ENCODE results near the gene PLSCR3.

PLSCR3 gene

DNA sequence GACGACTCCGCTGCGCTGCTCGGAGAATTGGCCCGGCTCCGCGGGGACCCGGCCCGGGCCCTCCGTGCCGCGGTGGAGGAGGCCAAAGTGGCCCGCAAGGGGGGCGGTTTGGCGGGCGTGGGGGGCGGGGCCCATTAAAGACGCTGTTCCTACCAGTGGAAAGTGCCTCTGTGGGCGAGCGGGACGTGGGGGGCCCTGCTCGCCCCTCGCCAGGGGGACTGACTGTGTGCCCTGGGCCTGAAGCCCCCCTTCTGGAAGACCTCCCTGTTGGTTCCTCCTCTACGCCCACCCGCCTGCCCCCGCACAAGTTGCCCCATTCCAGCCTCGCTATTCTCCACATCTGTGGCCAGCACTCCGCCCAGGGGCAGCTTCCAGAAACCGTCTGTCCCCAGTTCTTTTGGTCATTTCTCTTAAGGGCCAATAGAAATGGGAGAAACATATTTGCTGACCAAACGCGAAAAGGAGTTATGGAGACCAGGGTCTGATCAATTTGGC, 43.1 kb upstream of the PLSCR3 start:
- H3K27ac ChIP-seq (ENCODE audit: low read length) = no peak overlapping the region
- H3K4me1 ChIP-seq (ENCODE audit: control insufficient read depth in 1 of 2, insufficient read depth in 2 of 2, low read length in 2 of 2) = peaks cover 8 to 51% of the 10 kb centered on the region in 2 donors
- no peaks in the 10 kb centered on the region for H3K36me3 ChIP-seq (ENCODE audit: control insufficient read depth in 1 of 2, insufficient read depth in 2 of 2, low read length in 2 of 2)
- peaks cover 38% of the 10 kb centered on the region for H3K27me3 ChIP-seq (ENCODE audit: low read depth, low read length)
- H3K9me3 ChIP-seq (ENCODE audit: control insufficient read depth in 1 of 2, low read length in 2 of 2) = no peaks in the 10 kb centered on the region
- peak overlapping the region; percentile 37 to 61 for H3K4me3 ChIP-seq (ENCODE audit: low read depth in 1 of 2, low read length in 2 of 2)

GRCh38 chr17:7436556-7437368, 42.4 kb upstream of the PLSCR3 start:
- Histone ChIP-seq H3K36me3 (ENCODE audit: control insufficient read depth in 1 of 2, insufficient read depth in 2 of 2, low read length in 2 of 2) (no peaks in the 10 kb centered on the region), H3K4me1 (ENCODE audit: control insufficient read depth in 1 of 2, insufficient read depth in 2 of 2, low read length in 2 of 2) (peaks cover 8 to 51% of the 10 kb centered on the region in 2 donors), H3K9me3 (ENCODE audit: control insufficient read depth in 1 of 2, low read length in 2 of 2) (no peaks in the 10 kb centered on the region), H3K27ac (ENCODE audit: low read length) (peak overlapping the region; percentile 72), H3K4me3 (ENCODE audit: low read depth in 1 of 2, low read length in 2 of 2) (peak overlapping the region; percentile 61 to 79), H3K27me3 (ENCODE audit: low read depth, low read length) (peaks cover 38% of the 10 kb centered on the region)

DNA sequence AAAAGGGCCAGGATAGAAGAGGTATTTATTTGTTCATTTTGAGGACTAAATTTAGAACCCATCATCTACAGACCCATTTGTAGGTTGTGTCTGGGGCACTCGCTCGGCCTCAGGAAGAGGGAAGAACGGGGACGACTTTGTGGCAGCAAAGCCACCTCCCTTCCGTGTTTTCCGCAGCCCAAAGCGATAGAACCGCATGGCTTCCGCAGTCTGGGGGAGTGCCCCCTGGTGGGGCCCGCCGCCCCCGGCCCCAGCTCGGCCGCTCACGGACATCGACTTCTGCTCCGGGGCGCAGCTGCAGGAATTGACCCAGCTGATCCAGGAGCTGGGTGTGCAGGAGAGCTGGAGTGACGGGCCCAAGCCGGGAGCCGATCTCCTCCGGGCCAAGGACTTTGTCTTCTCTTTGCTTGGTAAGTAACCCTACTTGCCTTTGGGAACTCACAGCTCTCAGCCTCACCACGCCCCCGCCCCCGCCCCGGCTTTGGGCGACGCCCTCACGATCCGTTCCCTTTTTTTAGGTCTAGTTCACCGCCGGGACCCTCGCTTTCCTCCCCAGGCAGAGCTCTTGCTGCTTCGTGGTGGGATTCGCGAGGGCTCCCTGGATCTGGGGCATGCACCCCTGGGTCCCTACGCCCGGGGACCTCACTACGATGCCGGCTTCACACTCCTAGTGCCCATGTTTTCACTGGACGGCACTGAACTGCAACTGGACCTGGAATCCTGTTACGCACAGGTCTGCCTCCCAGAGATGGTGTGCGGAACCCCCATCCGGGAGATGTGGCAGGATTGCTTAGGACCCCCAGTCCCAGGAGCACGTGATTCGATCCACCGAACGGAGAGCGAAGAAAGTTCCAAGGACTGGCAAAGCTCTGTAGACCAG, 41.6 kb upstream of the PLSCR3 start:
- Histone ChIP-seq H3K27me3 (ENCODE audit: low read depth, low read length) (peaks cover 32% of the 10 kb centered on the region), H3K27ac (ENCODE audit: low read length) (peak overlapping the region; percentile 72), H3K4me1 (ENCODE audit: control insufficient read depth in 1 of 2, insufficient read depth in 2 of 2, low read length in 2 of 2) (peaks cover 8 to 51% of the 10 kb centered on the region in 2 donors), H3K4me3 (ENCODE audit: low read depth in 1 of 2, low read length in 2 of 2) (peak overlapping the region; percentile 61 to 79), H3K9me3 (ENCODE audit: control insufficient read depth in 1 of 2, low read length in 2 of 2) (no peaks in the 10 kb centered on the region), H3K36me3 (ENCODE audit: control insufficient read depth in 1 of 2, insufficient read depth in 2 of 2, low read length in 2 of 2) (no peaks in the 10 kb centered on the region)

DNA sequence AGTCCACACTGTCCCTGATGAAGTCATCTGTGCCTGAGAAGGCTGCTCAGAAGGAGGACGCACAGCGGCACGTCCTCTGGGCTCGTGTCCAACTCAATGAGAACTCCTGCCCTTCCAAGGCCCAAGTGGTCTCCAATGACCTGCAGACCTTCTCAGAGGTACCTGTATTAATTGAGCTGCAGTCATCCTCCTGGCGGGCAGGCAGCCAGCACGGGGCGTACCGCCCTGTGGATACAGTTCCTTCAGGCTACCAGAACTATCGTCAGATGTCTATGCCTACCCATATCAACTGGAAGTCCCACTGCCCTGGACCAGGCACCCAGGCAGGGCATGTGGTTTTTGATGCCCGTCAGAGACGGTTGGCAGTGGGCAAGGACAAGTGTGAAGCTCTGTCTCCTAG, 38.0 kb upstream of the PLSCR3 start:
- Histone ChIP-seq H3K27ac (ENCODE audit: low read length) (no peak overlapping the region), H3K36me3 (ENCODE audit: control insufficient read depth in 1 of 2, insufficient read depth in 2 of 2, low read length in 2 of 2) (no peaks in the 10 kb centered on the region), H3K27me3 (ENCODE audit: low read depth, low read length) (peaks cover 5% of the 10 kb centered on the region), H3K9me3 (ENCODE audit: control insufficient read depth in 1 of 2, low read length in 2 of 2) (no peaks in the 10 kb centered on the region), H3K4me1 (ENCODE audit: control insufficient read depth in 1 of 2, insufficient read depth in 2 of 2, low read length in 2 of 2) (peaks cover 4 to 23% of the 10 kb centered on the region in 2 donors), H3K4me3 (ENCODE audit: low read depth in 1 of 2, low read length in 2 of 2) (no peak overlapping the region)

DNA sequence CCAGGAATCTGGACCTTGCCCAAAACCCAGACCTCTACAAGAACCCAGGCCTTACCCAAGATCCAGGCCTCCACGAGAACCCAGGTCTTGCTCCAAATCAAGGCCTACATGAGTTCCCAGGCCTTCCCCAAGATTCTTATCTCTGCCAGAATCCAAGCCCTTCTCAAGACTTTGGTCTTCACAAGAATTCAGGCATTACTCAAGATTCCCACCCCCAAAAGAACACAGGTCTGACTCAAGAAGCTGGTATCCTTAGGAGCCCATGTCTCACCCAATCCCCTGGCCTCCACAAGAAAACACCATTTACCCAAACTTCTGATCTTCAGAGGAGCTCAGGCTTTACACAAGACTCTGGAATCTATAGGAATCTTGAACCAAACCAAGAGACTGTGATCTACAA, 36.9 kb upstream of the PLSCR3 start:
- Histone ChIP-seq H3K9me3 (ENCODE audit: control insufficient read depth in 1 of 2, low read length in 2 of 2) (no peaks in the 10 kb centered on the region), H3K27me3 (ENCODE audit: low read depth, low read length) (peaks cover 5% of the 10 kb centered on the region), H3K27ac (ENCODE audit: low read length) (no peak overlapping the region), H3K4me3 (ENCODE audit: low read depth in 1 of 2, low read length in 2 of 2) (no peak overlapping the region), H3K36me3 (ENCODE audit: control insufficient read depth in 1 of 2, insufficient read depth in 2 of 2, low read length in 2 of 2) (no peaks in the 10 kb centered on the region), H3K4me1 (ENCODE audit: control insufficient read depth in 1 of 2, insufficient read depth in 2 of 2, low read length in 2 of 2) (peaks cover 4 to 13% of the 10 kb centered on the region in 2 donors)

DNA sequence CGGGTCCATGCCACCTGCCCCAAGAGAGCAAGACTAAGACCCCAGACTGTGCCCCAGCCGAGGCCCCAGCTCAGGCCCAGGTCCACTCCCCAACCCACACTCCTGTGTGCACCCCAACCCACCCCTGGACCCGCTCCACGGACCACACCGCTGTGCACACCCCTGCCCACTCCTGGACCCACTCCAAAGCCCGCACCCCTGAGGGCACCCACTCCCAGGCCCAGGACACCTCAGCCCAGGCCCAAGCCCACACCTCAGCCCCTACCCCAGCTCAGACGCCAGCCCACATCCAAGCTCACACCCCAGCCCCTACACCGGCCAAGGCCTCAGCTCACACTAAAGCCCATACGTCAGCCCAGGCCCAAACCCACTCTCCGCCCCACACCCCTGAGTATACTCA, 35.4 kb upstream of the PLSCR3 start:
- Histone ChIP-seq H3K36me3 (ENCODE audit: control insufficient read depth in 1 of 2, insufficient read depth in 2 of 2, low read length in 2 of 2) (no peaks in the 10 kb centered on the region), H3K4me3 (ENCODE audit: low read depth in 1 of 2, low read length in 2 of 2) (no peak overlapping the region), H3K27me3 (ENCODE audit: low read depth, low read length) (no peaks in the 10 kb centered on the region), H3K27ac (ENCODE audit: low read length) (no peak overlapping the region), H3K9me3 (ENCODE audit: control insufficient read depth in 1 of 2, low read length in 2 of 2) (no peaks in the 10 kb centered on the region), H3K4me1 (ENCODE audit: control insufficient read depth in 1 of 2, insufficient read depth in 2 of 2, low read length in 2 of 2) (no peaks in the 10 kb centered on the region)

- Histone ChIP-seq H3K36me3 (ENCODE audit: control insufficient read depth in 1 of 2, insufficient read depth in 2 of 2, low read length in 2 of 2) (no peaks in the 10 kb centered on the region), H3K9me3 (ENCODE audit: control insufficient read depth in 1 of 2, low read length in 2 of 2) (no peaks in the 10 kb centered on the region), H3K4me1 (ENCODE audit: control insufficient read depth in 1 of 2, insufficient read depth in 2 of 2, low read length in 2 of 2) (no peaks in the 10 kb centered on the region), H3K4me3 (ENCODE audit: low read depth in 1 of 2, low read length in 2 of 2) (no peak within 1 kb of the TSS), H3K27me3 (ENCODE audit: low read depth, low read length) (no peaks in the 10 kb centered on the region), H3K27ac (ENCODE audit: low read length) (no peak within 1 kb of the TSS)
These were observed 34.2 kb upstream of the PLSCR3 start, which contains the start of gene SPEM3 for GRCh38 chr17:7428557-7428956. Gene SPEM3, plus strand, starts transcription at chr17:7428857. Its CDS starts 46 bp downstream, at chr17:7428903.

- Histone ChIP-seq H3K36me3 (ENCODE audit: control insufficient read depth in 1 of 2, insufficient read depth in 2 of 2, low read length in 2 of 2) (no peaks in the 10 kb centered on the region), H3K4me3 (ENCODE audit: low read depth in 1 of 2, low read length in 2 of 2) (no peak overlapping the region), H3K27me3 (ENCODE audit: low read depth, low read length) (no peaks in the 10 kb centered on the region), H3K27ac (ENCODE audit: low read length) (no peak overlapping the region), H3K4me1 (ENCODE audit: control insufficient read depth in 1 of 2, insufficient read depth in 2 of 2, low read length in 2 of 2) (no peaks in the 10 kb centered on the region), H3K9me3 (ENCODE audit: control insufficient read depth in 1 of 2, low read length in 2 of 2) (no peaks in the 10 kb centered on the region)
These were observed 33.2 kb upstream of the PLSCR3 start for GRCh38 chr17:7427549-7427948.

- no peaks in the 10 kb centered on the region for H3K27me3 ChIP-seq (ENCODE audit: low read depth, low read length)
- H3K27ac ChIP-seq (ENCODE audit: low read length) = no peak overlapping the region
- H3K4me1 ChIP-seq (ENCODE audit: control insufficient read depth in 1 of 2, insufficient read depth in 2 of 2, low read length in 2 of 2) = no peaks in the 10 kb centered on the region
- H3K36me3 ChIP-seq (ENCODE audit: control insufficient read depth in 1 of 2, insufficient read depth in 2 of 2, low read length in 2 of 2) = no peaks in the 10 kb centered on the region
- no peaks in the 10 kb centered on the region for H3K9me3 ChIP-seq (ENCODE audit: control insufficient read depth in 1 of 2, low read length in 2 of 2)
- no peak overlapping the region for H3K4me3 ChIP-seq (ENCODE audit: low read depth in 1 of 2, low read length in 2 of 2)
These were observed 32.7 kb upstream of the PLSCR3 start for GRCh38 chr17:7426896-7427489.

- Histone ChIP-seq H3K36me3 (ENCODE audit: control insufficient read depth in 1 of 2, insufficient read depth in 2 of 2, low read length in 2 of 2) (no peaks in the 10 kb centered on the region), H3K9me3 (ENCODE audit: control insufficient read depth in 1 of 2, low read length in 2 of 2) (no peaks in the 10 kb centered on the region), H3K4me1 (ENCODE audit: control insufficient read depth in 1 of 2, insufficient read depth in 2 of 2, low read length in 2 of 2) (no peaks in the 10 kb centered on the region), H3K27ac (ENCODE audit: low read length) (no peak overlapping the region), H3K4me3 (ENCODE audit: low read depth in 1 of 2, low read length in 2 of 2) (no peak overlapping the region), H3K27me3 (ENCODE audit: low read depth, low read length) (no peaks in the 10 kb centered on the region)
These were observed 32.0 kb upstream of the PLSCR3 start for GRCh38 chr17:7426203-7426863.
